ENCODE measurements around the gene DUSP19. TPM values are rescaled to one million over a fixed set of nuclear protein-coding genes. Genes with fewer than 3 reads are reported as not detected.
A peak's percentile ranks its signal among the peaks of the same experiment; 100 is the strongest.

Gene DUSP19
- polyA plus RNA-seq, 1 donor (not counting 4 experiments of a cell fraction or from before 2014, with no cell fraction given): 1.1 TPM

- no peak for FAIRE-seq
- H4K20me1 ChIP-seq (ENCODE audit: control insufficient read depth, extremely low read depth, insufficient read depth, low read length): peaks cover 10% of the 10 kb centered on the region
- H3K9me3 ChIP-seq (ENCODE audit: control insufficient read depth, low read depth, low read length): no peaks in the 10 kb centered on the region
- peaks cover 23% of the 10 kb centered on the region for H3K4me1 ChIP-seq (ENCODE audit: control insufficient read depth, extremely low read depth, insufficient read depth, low read length)
- H3K9ac ChIP-seq (ENCODE audit: control insufficient read depth, extremely low read depth, insufficient read depth, low read length): peak overlapping the region; percentile 90
- no peak for DNase-seq (ENCODE audit: low read depth, low spot score)
- peak overlapping the region; percentile 87 for H3K4me2 ChIP-seq (ENCODE audit: control insufficient read depth, extremely low read depth, insufficient read depth, low read depth, low read length)
- peak overlapping the region; percentile 93 for H3K27ac ChIP-seq (ENCODE audit: control insufficient read depth, insufficient read depth, low read length)
- dilution Hi-C loops (cut with MboI; ENCODE audit: extremely low pct_ligation_motif_present, low sequenced_read_pairs): no loop called here
- peak overlapping the region; percentile 16 for H2AFZ ChIP-seq (ENCODE audit: control insufficient read depth, low read length)
- peak overlapping the region; percentile 70 to 94 (median 81) for H3K4me3 ChIP-seq (ENCODE audit: control insufficient read depth in 2 of 3, extremely low read depth in 1 of 3, insufficient read depth in 2 of 3, low read depth in 1 of 3, low read length in 3 of 3)
- peaks cover 51% of the 10 kb centered on the region for H3K79me2 ChIP-seq (ENCODE audit: control insufficient read depth, insufficient read depth, low read length)
- no peaks in the 10 kb centered on the region for H3K36me3 ChIP-seq (ENCODE audit: control insufficient read depth in 2 of 2, extremely low read depth in 1 of 2, insufficient read depth in 2 of 2, low read length in 2 of 2)
- no peak for TF ChIP-seq EZH2 (IDR thresholded peaks at IDR 0.05; ENCODE audit: low read length)
- TF ChIP-seq, protein P1, sequence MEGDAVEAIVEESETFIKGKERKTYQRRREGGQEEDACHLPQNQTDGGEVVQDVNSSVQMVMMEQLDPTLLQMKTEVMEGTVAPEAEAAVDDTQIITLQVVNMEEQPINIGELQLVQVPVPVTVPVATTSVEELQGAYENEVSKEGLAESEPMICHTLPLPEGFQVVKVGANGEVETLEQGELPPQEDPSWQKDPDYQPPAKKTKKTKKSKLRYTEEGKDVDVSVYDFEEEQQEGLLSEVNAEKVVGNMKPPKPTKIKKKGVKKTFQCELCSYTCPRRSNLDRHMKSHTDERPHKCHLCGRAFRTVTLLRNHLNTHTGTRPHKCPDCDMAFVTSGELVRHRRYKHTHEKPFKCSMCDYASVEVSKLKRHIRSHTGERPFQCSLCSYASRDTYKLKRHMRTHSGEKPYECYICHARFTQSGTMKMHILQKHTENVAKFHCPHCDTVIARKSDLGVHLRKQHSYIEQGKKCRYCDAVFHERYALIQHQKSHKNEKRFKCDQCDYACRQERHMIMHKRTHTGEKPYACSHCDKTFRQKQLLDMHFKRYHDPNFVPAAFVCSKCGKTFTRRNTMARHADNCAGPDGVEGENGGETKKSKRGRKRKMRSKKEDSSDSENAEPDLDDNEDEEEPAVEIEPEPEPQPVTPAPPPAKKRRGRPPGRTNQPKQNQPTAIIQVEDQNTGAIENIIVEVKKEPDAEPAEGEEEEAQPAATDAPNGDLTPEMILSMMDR (optimal IDR thresholded peaks at IDR 0.05 in 1 of 3, IDR thresholded peaks at IDR 0.05 in 1 of 3, conservative IDR thresholded peaks at IDR 0.05 in 1 of 3; ENCODE audit: extremely low read depth in 1 of 3, insufficient read depth in 2 of 3, low read length in 3 of 3): no peak
- H3K27me3 ChIP-seq (ENCODE audit: control insufficient read depth, extremely low read depth, insufficient read depth, low read length): no peaks in the 10 kb centered on the region
- no peaks in the 10 kb centered on the region for H3K9me1 ChIP-seq (ENCODE audit: control insufficient read depth, extremely low read depth, insufficient read depth, low read length)
These were observed 40.8 kb upstream of the DUSP19 start for GRCh38 chr2:183037553-183038340.

GRCh38 chr2:183038341-183039300, 39.9 kb upstream of the DUSP19 start, which contains the start of gene NCKAP1:
TSS of gene NCKAP1 (minus strand) at chr2:183038457. CDS start at chr2:183038099, 358 bp downstream.
- no peaks in the 10 kb centered on the region for H3K9me3 ChIP-seq (ENCODE audit: control insufficient read depth, low read depth, low read length)
- no peaks in the 10 kb centered on the region for H3K36me3 ChIP-seq (ENCODE audit: control insufficient read depth in 2 of 2, extremely low read depth in 1 of 2, insufficient read depth in 2 of 2, low read length in 2 of 2)
- peak within 1 kb of the TSS; percentile 92 for H3K4me2 ChIP-seq (ENCODE audit: control insufficient read depth, extremely low read depth, insufficient read depth, low read depth, low read length)
- dilution Hi-C loops (cut with MboI; ENCODE audit: extremely low pct_ligation_motif_present, low sequenced_read_pairs): no loop called here
- TF ChIP-seq, protein P1 (optimal IDR thresholded peaks at IDR 0.05 in 1 of 3, IDR thresholded peaks at IDR 0.05 in 1 of 3, conservative IDR thresholded peaks at IDR 0.05 in 1 of 3; ENCODE audit: extremely low read depth in 1 of 3, insufficient read depth in 2 of 3, low read length in 3 of 3): peak; percentile 48 to 80 (median 64)
- no peak for TF ChIP-seq EZH2 (IDR thresholded peaks at IDR 0.05; ENCODE audit: low read length)
- no peaks in the 10 kb centered on the region for H3K27me3 ChIP-seq (ENCODE audit: control insufficient read depth, extremely low read depth, insufficient read depth, low read length)
- peaks cover 20% of the 10 kb centered on the region for H3K4me1 ChIP-seq (ENCODE audit: control insufficient read depth, extremely low read depth, insufficient read depth, low read length)
- peak within 1 kb of the TSS; percentile 89 for H2AFZ ChIP-seq (ENCODE audit: control insufficient read depth, low read length)
- no peaks in the 10 kb centered on the region for H3K9me1 ChIP-seq (ENCODE audit: control insufficient read depth, extremely low read depth, insufficient read depth, low read length)
- H3K4me3 ChIP-seq (ENCODE audit: control insufficient read depth in 2 of 3, extremely low read depth in 1 of 3, insufficient read depth in 2 of 3, low read depth in 1 of 3, low read length in 3 of 3): peak within 1 kb of the TSS; percentile 70 to 94 (median 81)
- peak within 1 kb of the TSS; percentile 90 for H3K9ac ChIP-seq (ENCODE audit: control insufficient read depth, extremely low read depth, insufficient read depth, low read length)
- H3K79me2 ChIP-seq (ENCODE audit: control insufficient read depth, insufficient read depth, low read length): peaks cover 42% of the 10 kb centered on the region
- H4K20me1 ChIP-seq (ENCODE audit: control insufficient read depth, extremely low read depth, insufficient read depth, low read length): peaks cover 5% of the 10 kb centered on the region
- DNase-seq (ENCODE audit: low read depth, low spot score) (no peak), FAIRE-seq (no peak)
- peak within 1 kb of the TSS; percentile 93 for H3K27ac ChIP-seq (ENCODE audit: control insufficient read depth, insufficient read depth, low read length)

Data from keratinocyte (primary cell).